ENCODE results near the gene OR8D2. TPM values are rescaled to one million over a fixed set of nuclear protein-coding genes. Genes with fewer than 3 reads are reported as not detected.
"Not testable (repeated sequence)": the region's sequence is repeated elsewhere in the genome, so short reads cannot be mapped to it uniquely, and the experiment has no call there.

OR8D2 gene
- total RNA-seq, 1 donor from 2014 or later: not detected

- Mint-ChIP-seq H3K27ac (ENCODE audit: unreplicated experiment) (no peak overlapping the region), H3K27me3 (ENCODE audit: low read depth) (no peaks in the 10 kb centered on the region), H3K4me1 (ENCODE audit: low read depth) (no peaks in the 10 kb centered on the region), H3K4me3 (ENCODE audit: unreplicated experiment) (no peak overlapping the region), H3K36me3 (ENCODE audit: low read depth) (no peaks in the 10 kb centered on the region), H3K9me3 (ENCODE audit: low read depth) (peaks cover 19% of the 10 kb centered on the region)
- no peak for DNase-seq (ENCODE audit: low spot score)
- TF ChIP-seq CTCF (IDR thresholded peaks at IDR 0.05): no peak
These were observed 42.8 kb downstream of the OR8D2 start for GRCh38 chr11:124277207-124277606.

- H3K27me3 Mint-ChIP-seq (ENCODE audit: low read depth): no peaks in the 10 kb centered on the region
- TF ChIP-seq CTCF (IDR thresholded peaks at IDR 0.05): no peak
- H3K9me3 Mint-ChIP-seq (ENCODE audit: low read depth): peaks cover 8% of the 10 kb centered on the region
- H3K4me1 Mint-ChIP-seq (ENCODE audit: low read depth): no peaks in the 10 kb centered on the region
- no peak for DNase-seq (ENCODE audit: low spot score)
- no peak overlapping the region for H3K27ac Mint-ChIP-seq (ENCODE audit: unreplicated experiment)
- no peak overlapping the region for H3K4me3 Mint-ChIP-seq (ENCODE audit: unreplicated experiment)
- no peaks in the 10 kb centered on the region for H3K36me3 Mint-ChIP-seq (ENCODE audit: low read depth)
These were observed 43.9 kb downstream of the OR8D2 start for GRCh38 chr11:124276081-124276480.

GRCh38 chr11:124274000-124274399 is 46.0 kb downstream of the OR8D2 start:
- no peak overlapping the region for H3K27ac Mint-ChIP-seq (ENCODE audit: unreplicated experiment)
- peaks cover 2% of the 10 kb centered on the region for H3K27me3 Mint-ChIP-seq (ENCODE audit: low read depth)
- H3K4me3 Mint-ChIP-seq (ENCODE audit: unreplicated experiment): no peak overlapping the region
- no peaks in the 10 kb centered on the region for H3K4me1 Mint-ChIP-seq (ENCODE audit: low read depth)
- H3K36me3 Mint-ChIP-seq (ENCODE audit: low read depth): no peaks in the 10 kb centered on the region
- no peaks in the 10 kb centered on the region for H3K9me3 Mint-ChIP-seq (ENCODE audit: low read depth)
- TF ChIP-seq CTCF (IDR thresholded peaks at IDR 0.05): no peak
- no peak for DNase-seq (ENCODE audit: low spot score)

- DNase-seq (ENCODE audit: low spot score); H3K27ac Mint-ChIP-seq (ENCODE audit: unreplicated experiment); H3K27me3 Mint-ChIP-seq (ENCODE audit: low read depth); H3K4me3 Mint-ChIP-seq (ENCODE audit: unreplicated experiment); H3K36me3 Mint-ChIP-seq (ENCODE audit: low read depth); H3K4me1 Mint-ChIP-seq (ENCODE audit: low read depth); H3K9me3 Mint-ChIP-seq (ENCODE audit: low read depth): not testable (repeated sequence)
These were observed 49.1 kb downstream of the OR8D2 start for GRCh38 chr11:124270886-124271285.

Other genes with a start within 250 kb of the OR8D2 start
- 2.7 to 11.0 TPM (median 3.1 TPM) in 3 replicates for gene VWA5A, start 204.7 kb downstream of the OR8D2 start, total RNA-seq
- not detected in 3 replicates for gene OR10D3, start 136.9 kb downstream of the OR8D2 start, total RNA-seq
- gene OR8G1, start 79.1 kb downstream of the OR8D2 start, total RNA-seq: not detected in 3 replicates
- 0.20 TPM in 1 of 3 replicates, not detected in the others for gene OR8G5, start 63.8 kb downstream of the OR8D2 start, total RNA-seq
- not detected in 3 replicates for gene OR8D1, start 6.2 kb downstream of the OR8D2 start, total RNA-seq
- not detected in 3 replicates for gene OR8B2, start 64.3 kb upstream of the OR8D2 start, total RNA-seq
- not detected in 3 replicates for gene OR8B3, start 78.8 kb upstream of the OR8D2 start, total RNA-seq
- gene OR8B4, start 104.7 kb upstream of the OR8D2 start, total RNA-seq: not detected in 3 replicates
- gene OR8B8, start 125.5 kb upstream of the OR8D2 start, total RNA-seq: not detected in 3 replicates
- not detected in 3 replicates for gene OR8B12, start 223.5 kb upstream of the OR8D2 start, total RNA-seq
- gene OR8A1, start 249.8 kb upstream of the OR8D2 start, total RNA-seq: 0.07 to 0.23 TPM in 2 of 3 replicates, not detected in the other

All from chondrocyte (in vitro differentiated cells).